HCT116 (cell line): ENCODE data around the gene ROBO1. TPM values are rescaled to one million over a fixed set of nuclear protein-coding genes. Genes with fewer than 3 reads are reported as not detected.

Experiments used
- ATAC-seq: fragments of 200-7000 bp; cut with Tn5 transposase; 2 replicates; pipeline ENCODE4 v1.9.1; 2020; ENCODE audit warnings: mild to moderate bottlenecking, moderate library complexity
- BruUV-seq: library from RNA; stranded (reverse); fragments of 400-500 nt; replicated peaks from 2 replicates; lab custom pipeline; 2021; lab: Mats Ljungman, UMichigan
- CTCF ChIA-PET: fragments of 300-600 bp; sonication (Branson Sonifier 250); formaldehyde crosslinking; loops from one replicate; lab custom pipeline; 2021; ENCODE audit warnings: antibody characterized with exemption; lab: Charles Lee
- POLR2A ChIA-PET: fragments of 300-600, 350-600 bp; sonication (Branson Sonifier 250); formaldehyde crosslinking; loops from one replicate; lab custom pipeline; 2021; ENCODE audit warnings: antibody characterized with exemption; lab: Charles Lee
- RAD21 ChIA-PET, 2 experiments: fragments of 300-600 bp; sonication (Branson Sonifier 250); formaldehyde crosslinking; loops; one replicate each; lab custom pipeline; 2023; ENCODE audit warnings: low total read pairs in 2 of 2; ENCODE audit not compliant: uncharacterized antibody in 2 of 2, unreplicated experiment in 2 of 2, low non-redundant PET in 1 of 2; lab: Charles Lee
- DNase-seq: peaks from one replicate; pipeline ENCODE4 v3.0.0-alpha.2; 2010; ENCODE audit warnings: low read depth, low spot score
- H2AFZ ChIP-seq: fragments of 200-600 bp; shearing (Covaris generic), sonication (generic); 2 replicates; pipeline ENCODE4 v1.6.1; 2017; ENCODE audit warnings: low read depth, mixed run types, mixed read lengths, antibody characterized with exemption, low read length; ENCODE audit not compliant: poor library complexity, severe bottlenecking
- H3K27ac ChIP-seq: 2 replicates; pipeline ENCODE4 v1.5.1; 2012; ENCODE audit warnings: low read depth, low read length
- H3K27me3 ChIP-seq: fragments of 200-600 bp; sonication (generic); 2 replicates; pipeline ENCODE4 v1.6.1; 2016; ENCODE audit warnings: mixed run types, low read length, mixed read lengths; ENCODE audit not compliant: insufficient read depth
- H3K36me3 ChIP-seq, 2 experiments: fragments of 200-500 bp in 1 of 2; fragments of 200-600 bp in 1 of 2; sonication (Bioruptor generic) in 1 of 2; sonication (generic) in 1 of 2; 2 replicates each; pipeline versions ENCODE4 v1.5.1 to v1.6.1; 2014 to 2016; ENCODE audit warnings: low read length in 2 of 2, inconsistent platforms in 1 of 2, mixed read lengths in 1 of 2, mixed run types in 1 of 2; ENCODE audit not compliant: insufficient read depth in 2 of 2, control insufficient read depth in 1 of 2
- H3K4me1 ChIP-seq, 2 experiments: fragments of 200-600 bp in 1 of 2; sonication (generic) in 1 of 2; 2 replicates each; pipeline versions ENCODE4 v1.5.1 to v1.6.1; 2012 to 2017; ENCODE audit warnings: low read length in 2 of 2, inconsistent platforms in 1 of 2, mild to moderate bottlenecking in 1 of 2, mixed read lengths in 1 of 2, mixed run types in 1 of 2, moderate library complexity in 1 of 2; ENCODE audit not compliant: insufficient read depth in 2 of 2, control insufficient read depth in 1 of 2
- H3K4me2 ChIP-seq: fragments of 200-600 bp; sonication (generic); 2 replicates; pipeline ENCODE4 v1.6.1; 2017; ENCODE audit warnings: mixed run types, low read length, mixed read lengths
- H3K4me3 ChIP-seq, 2 experiments: fragments of 200-600 bp in 1 of 2; sonication (generic) in 1 of 2; replicated peaks in 1 of 2; 2 replicates each; pipeline ENCODE4 v1.5.1; 2011 to 2016; ENCODE audit warnings: low read length in 2 of 2, control low read depth in 1 of 2, low read depth in 1 of 2, mild to moderate bottlenecking in 1 of 2, mixed read lengths in 1 of 2, mixed run types in 1 of 2
- H3K79me2 ChIP-seq: fragments of 200-600 bp; sonication (generic); 2 replicates; pipeline ENCODE4 v1.6.1; 2017; ENCODE audit warnings: mild to moderate bottlenecking, mixed run types, low read length, moderate library complexity, mixed read lengths; ENCODE audit not compliant: insufficient read depth
- H3K9ac ChIP-seq: fragments of 200-600 bp; sonication (generic); 2 replicates; pipeline ENCODE4 v1.6.1; 2016; ENCODE audit warnings: low read length, mixed read lengths
- H3K9me2 ChIP-seq: fragments of 200-600 bp; sonication (generic), shearing (Covaris generic); 2 replicates; pipeline ENCODE4 v1.6.1; 2017; ENCODE audit warnings: mixed run types, mild to moderate bottlenecking, moderate library complexity; ENCODE audit not compliant: insufficient read depth
- H3K9me3 ChIP-seq, 2 experiments: fragments of 200-500 bp in 1 of 2; fragments of 200-600 bp in 1 of 2; sonication (Bioruptor generic) in 1 of 2; sonication (generic) in 1 of 2; 2 replicates each; pipeline ENCODE4 v1.6.1; 2014 to 2017; ENCODE audit warnings: low read length in 2 of 2, mixed read lengths in 2 of 2, inconsistent platforms in 1 of 2, low read depth in 1 of 2, mild to moderate bottlenecking in 1 of 2, mixed run types in 1 of 2, moderate library complexity in 1 of 2; ENCODE audit not compliant: control insufficient read depth in 1 of 2, insufficient read depth in 1 of 2
- H4K20me1 ChIP-seq: fragments of 200-600 bp; sonication (generic), shearing (Covaris generic); 2 replicates; pipeline ENCODE4 v1.6.1; 2017; ENCODE audit warnings: mixed run types, mild to moderate bottlenecking, moderate library complexity; ENCODE audit not compliant: insufficient read depth
- EGR1 ChIP-seq: IDR thresholded peaks from 2 replicates; pipeline ENCODE4 v1.6.1; 2012; ENCODE audit warnings: low read depth
- EZH2 ChIP-seq: fragments of 200-600 bp; sonication (generic); IDR thresholded peaks from 2 replicates; pipeline ENCODE4 v1.6.1; 2017; ENCODE audit warnings: antibody characterized with exemption, mixed run types
- FOSL1 ChIP-seq: IDR thresholded peaks from 2 replicates; pipeline ENCODE4 v1.6.1; 2012; ENCODE audit warnings: low read depth
- POLR2A ChIP-seq: IDR thresholded peaks from 2 replicates; pipeline ENCODE4 v1.7.0; 2011; ENCODE audit warnings: borderline replicate concordance; ENCODE audit not compliant: insufficient read depth, insufficient read length; ENCODE audit errors: extremely low read depth
- RAD21 ChIP-seq: IDR thresholded peaks from 2 replicates; pipeline ENCODE4 v1.6.1; 2012; ENCODE audit warnings: low read depth, mild to moderate bottlenecking
- SIN3A ChIP-seq: IDR thresholded peaks from 2 replicates; pipeline ENCODE4 v1.6.1; 2012; ENCODE audit warnings: low read depth
- SP1 ChIP-seq: IDR thresholded peaks from 2 replicates; pipeline ENCODE4 v1.6.1; 2012; ENCODE audit warnings: low read depth
- TCF7L2 ChIP-seq: IDR thresholded peaks from 2 replicates; pipeline ENCODE4 v1.7.0; 2011; ENCODE audit warnings: borderline replicate concordance, inconsistent platforms; ENCODE audit not compliant: insufficient read depth, insufficient read length; ENCODE audit errors: extremely low read depth
- YY1 ChIP-seq: IDR thresholded peaks from 2 replicates; pipeline ENCODE4 v1.6.1; 2011; ENCODE audit warnings: low read length, low read depth, moderate library complexity, mild to moderate bottlenecking; ENCODE audit not compliant: insufficient replicate concordance; ENCODE audit errors: extremely low read depth
- ZNF274 ChIP-seq: fragments of 200-500 bp; sonication (Bioruptor generic); IDR thresholded peaks from 2 replicates; pipeline ENCODE4 v1.6.1; 2014; ENCODE audit warnings: mild to moderate bottlenecking, low read depth, low read length, inconsistent platforms
- intact Hi-C: fragments of 100-400 bp; cut with micrococcal nuclease; formaldehyde crosslinking; loops from 2 replicates; pipeline ENCODE4 v1.10.0; 2022
- total RNA-seq: library from RNA; stranded (reverse); gene quantifications from one replicate; pipeline ENCODE4 v1.2.1, GENCODE V29; 2021; ENCODE audit not compliant: unreplicated experiment
- TF ChIP-seq, protein P1 (sequence below): IDR thresholded peaks from 2 replicates; pipeline ENCODE4 v1.6.1; 2012
- TF ChIP-seq, protein P2 (sequence below), 3 experiments: fragments of 200-600 bp in 1 of 3; sonication (generic) in 1 of 3; IDR thresholded peaks in 2 of 3; conservative IDR thresholded peaks in 1 of 3; 2 replicates each; pipeline ENCODE4 v1.5.1; 2012 to 2017; ENCODE audit warnings: low read depth in 2 of 3, low read length in 2 of 3, antibody characterized with exemption in 1 of 3, borderline replicate concordance in 1 of 3, control low read depth in 1 of 3, mild to moderate bottlenecking in 1 of 3, mixed read lengths in 1 of 3, mixed run types in 1 of 3, moderate library complexity in 1 of 3; ENCODE audit not compliant: insufficient read depth in 1 of 3
- TF ChIP-seq, protein P3 (sequence below): IDR thresholded peaks from 2 replicates; pipeline ENCODE4 v1.6.1; 2012

ROBO1 gene
- total RNA-seq, 1 experiment from 2014 or later = 0.27 TPM

DNA sequence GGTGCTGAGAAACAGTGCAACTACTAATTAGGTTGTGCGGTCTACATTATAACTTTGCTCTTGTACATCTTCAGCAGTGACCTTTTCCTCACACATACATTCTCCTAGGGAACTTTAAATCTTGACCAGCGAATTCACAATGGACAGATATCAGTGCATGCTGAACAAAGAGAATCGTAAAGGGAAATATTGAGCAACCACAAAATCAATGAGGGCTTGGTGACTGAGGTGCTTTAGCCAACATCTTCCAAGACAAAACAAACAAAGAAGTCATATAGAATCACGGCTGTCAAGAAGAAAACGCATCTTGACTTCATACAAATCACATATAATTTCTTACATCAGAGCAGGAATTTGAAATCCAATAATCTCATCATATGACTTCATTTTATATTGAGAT lies 1022.0 kb downstream of the ROBO1 start:
- H3K4me2 ChIP-seq = no peak overlapping the region
- H4K20me1 ChIP-seq = no peaks in the 10 kb centered on the region
- TF ChIP-seq ZNF274 = no peak
- TF ChIP-seq SIN3A = no peak
- no peak for TF ChIP-seq POLR2A
- no peak for TF ChIP-seq YY1
- TF ChIP-seq, protein P1, sequence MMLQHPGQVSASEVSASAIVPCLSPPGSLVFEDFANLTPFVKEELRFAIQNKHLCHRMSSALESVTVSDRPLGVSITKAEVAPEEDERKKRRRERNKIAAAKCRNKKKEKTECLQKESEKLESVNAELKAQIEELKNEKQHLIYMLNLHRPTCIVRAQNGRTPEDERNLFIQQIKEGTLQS = no peak
- TF ChIP-seq, protein P2, sequence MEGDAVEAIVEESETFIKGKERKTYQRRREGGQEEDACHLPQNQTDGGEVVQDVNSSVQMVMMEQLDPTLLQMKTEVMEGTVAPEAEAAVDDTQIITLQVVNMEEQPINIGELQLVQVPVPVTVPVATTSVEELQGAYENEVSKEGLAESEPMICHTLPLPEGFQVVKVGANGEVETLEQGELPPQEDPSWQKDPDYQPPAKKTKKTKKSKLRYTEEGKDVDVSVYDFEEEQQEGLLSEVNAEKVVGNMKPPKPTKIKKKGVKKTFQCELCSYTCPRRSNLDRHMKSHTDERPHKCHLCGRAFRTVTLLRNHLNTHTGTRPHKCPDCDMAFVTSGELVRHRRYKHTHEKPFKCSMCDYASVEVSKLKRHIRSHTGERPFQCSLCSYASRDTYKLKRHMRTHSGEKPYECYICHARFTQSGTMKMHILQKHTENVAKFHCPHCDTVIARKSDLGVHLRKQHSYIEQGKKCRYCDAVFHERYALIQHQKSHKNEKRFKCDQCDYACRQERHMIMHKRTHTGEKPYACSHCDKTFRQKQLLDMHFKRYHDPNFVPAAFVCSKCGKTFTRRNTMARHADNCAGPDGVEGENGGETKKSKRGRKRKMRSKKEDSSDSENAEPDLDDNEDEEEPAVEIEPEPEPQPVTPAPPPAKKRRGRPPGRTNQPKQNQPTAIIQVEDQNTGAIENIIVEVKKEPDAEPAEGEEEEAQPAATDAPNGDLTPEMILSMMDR (IDR thresholded peaks at IDR 0.05 in 2 of 3, conservative IDR thresholded peaks at IDR 0.05 in 1 of 3; ENCODE audit: borderline replicate concordance in 1 of 3, insufficient read depth in 1 of 3, low read depth in 2 of 3, low read length in 2 of 3) = no peak
- TF ChIP-seq FOSL1 = no peak
- no peak for TF ChIP-seq EZH2
- TF ChIP-seq TCF7L2 = no peak
- TF ChIP-seq SP1 = no peak
- TF ChIP-seq RAD21 = no peak
- TF ChIP-seq, protein P3, sequence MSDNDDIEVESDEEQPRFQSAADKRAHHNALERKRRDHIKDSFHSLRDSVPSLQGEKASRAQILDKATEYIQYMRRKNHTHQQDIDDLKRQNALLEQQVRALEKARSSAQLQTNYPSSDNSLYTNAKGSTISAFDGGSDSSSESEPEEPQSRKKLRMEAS = no peak
- no peak for TF ChIP-seq EGR1
- TF ChIP-seq, all 23 proteins: peak for 0
- Histone ChIP-seq H3K27ac (no peak overlapping the region), H3K79me2 (no peaks in the 10 kb centered on the region), H3K9me3 (peaks cover 15 to 24% of the 10 kb centered on the region in 2 experiments; a peak in 3 of 4 replicates), H3K4me1 (no peaks in the 10 kb centered on the region), H3K9ac (no peak overlapping the region), H3K27me3 (no peaks in the 10 kb centered on the region), H3K9me2 (no peaks in the 10 kb centered on the region), H3K36me3 (no peaks in the 10 kb centered on the region), H2AFZ (no peak overlapping the region), H3K4me3 (no peak overlapping the region)
- DNase-seq = no peak
- intact Hi-C loops = no loop called here
- no TSS peak for BruUV-seq
- POLR2A ChIA-PET = no interaction called here
- RAD21 ChIA-PET = no interaction called here
- ATAC-seq = no peak
- CTCF ChIA-PET = no interaction called here
